Osteocyte (in vitro differentiated cells): Measurements from ENCODE around the gene TNKS2. TPM values are rescaled to one million over a fixed set of nuclear protein-coding genes. Genes with fewer than 3 reads are reported as not detected.
A peak's percentile ranks its signal among the peaks of the same experiment; 100 is the strongest.

Experiments used
- DNase-seq: peaks from one replicate; pipeline ENCODE4 v3.0.0; 2021; ENCODE audit warnings: mixed read lengths; ENCODE audit not compliant: unreplicated experiment; ENCODE audit errors: extremely low spot score
- H3K27ac Mint-ChIP-seq: one replicate; pipeline ENCODE4 v1.8.0; 2021; ENCODE audit warnings: mild to moderate bottlenecking, mixed read lengths; ENCODE audit not compliant: unreplicated experiment
- H3K27me3 Mint-ChIP-seq: one replicate; pipeline ENCODE4 v1.8.0; 2021; ENCODE audit warnings: mixed read lengths; ENCODE audit not compliant: unreplicated experiment
- H3K36me3 Mint-ChIP-seq: one replicate; pipeline ENCODE4 v1.8.0; 2021; ENCODE audit warnings: mixed read lengths; ENCODE audit not compliant: unreplicated experiment
- H3K4me1 Mint-ChIP-seq: one replicate; pipeline ENCODE4 v1.8.0; 2021; ENCODE audit warnings: mixed read lengths; ENCODE audit not compliant: unreplicated experiment
- H3K4me3 Mint-ChIP-seq: one replicate; pipeline ENCODE4 v1.8.0; 2021; ENCODE audit warnings: mild to moderate bottlenecking, moderate library complexity, mixed read lengths; ENCODE audit not compliant: unreplicated experiment
- H3K9me3 Mint-ChIP-seq: one replicate; pipeline ENCODE4 v1.8.0; 2021; ENCODE audit warnings: mixed read lengths; ENCODE audit not compliant: unreplicated experiment
- total RNA-seq: library from RNA; stranded (reverse); gene quantifications from 2 replicates; pipeline ENCODE4 v1.2.1, GENCODE V29; 2021
- TF ChIP-seq, protein P1 (sequence below): fragments of 200-600 bp; sonication (generic); IDR thresholded peaks from 2 replicates; pipeline ENCODE4 v1.5.0; 2021; ENCODE audit warnings: antibody characterized with exemption, mild to moderate bottlenecking, moderate library complexity

The TNKS2 gene
- total RNA-seq, 1 donor from 2014 or later, result 64.9 TPM

DNA sequence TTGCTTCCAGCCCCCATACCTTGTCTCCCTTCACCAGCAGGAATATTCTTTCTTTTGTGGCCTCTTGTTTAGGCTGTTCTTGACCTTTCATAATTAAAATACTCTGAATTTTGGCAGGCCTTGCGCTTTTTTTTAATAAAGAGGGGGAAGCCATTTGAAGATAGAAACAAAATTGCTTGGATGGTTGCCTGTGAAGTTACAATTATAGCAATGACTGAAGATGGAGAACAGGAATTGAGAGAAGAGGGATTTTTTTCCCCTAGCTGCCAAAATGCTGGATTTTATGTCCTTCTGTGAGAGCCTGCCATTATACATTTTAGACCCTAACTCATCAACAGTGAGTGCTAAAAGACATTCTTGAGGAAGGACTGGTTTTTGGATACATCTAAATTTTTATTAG is 86.3 kb downstream of the TNKS2 start:
- H3K27me3 Mint-ChIP-seq, result no peaks in the 10 kb centered on the region
- H3K9me3 Mint-ChIP-seq, result no peaks in the 10 kb centered on the region
- no peak overlapping the region for H3K27ac Mint-ChIP-seq
- peaks cover 32% of the 10 kb centered on the region for H3K4me1 Mint-ChIP-seq
- TF ChIP-seq, protein P1, sequence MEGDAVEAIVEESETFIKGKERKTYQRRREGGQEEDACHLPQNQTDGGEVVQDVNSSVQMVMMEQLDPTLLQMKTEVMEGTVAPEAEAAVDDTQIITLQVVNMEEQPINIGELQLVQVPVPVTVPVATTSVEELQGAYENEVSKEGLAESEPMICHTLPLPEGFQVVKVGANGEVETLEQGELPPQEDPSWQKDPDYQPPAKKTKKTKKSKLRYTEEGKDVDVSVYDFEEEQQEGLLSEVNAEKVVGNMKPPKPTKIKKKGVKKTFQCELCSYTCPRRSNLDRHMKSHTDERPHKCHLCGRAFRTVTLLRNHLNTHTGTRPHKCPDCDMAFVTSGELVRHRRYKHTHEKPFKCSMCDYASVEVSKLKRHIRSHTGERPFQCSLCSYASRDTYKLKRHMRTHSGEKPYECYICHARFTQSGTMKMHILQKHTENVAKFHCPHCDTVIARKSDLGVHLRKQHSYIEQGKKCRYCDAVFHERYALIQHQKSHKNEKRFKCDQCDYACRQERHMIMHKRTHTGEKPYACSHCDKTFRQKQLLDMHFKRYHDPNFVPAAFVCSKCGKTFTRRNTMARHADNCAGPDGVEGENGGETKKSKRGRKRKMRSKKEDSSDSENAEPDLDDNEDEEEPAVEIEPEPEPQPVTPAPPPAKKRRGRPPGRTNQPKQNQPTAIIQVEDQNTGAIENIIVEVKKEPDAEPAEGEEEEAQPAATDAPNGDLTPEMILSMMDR, result no peak
- H3K36me3 Mint-ChIP-seq, result no peaks in the 10 kb centered on the region
- H3K4me3 Mint-ChIP-seq, result no peak overlapping the region
- DNase-seq, result no peak

DNA sequence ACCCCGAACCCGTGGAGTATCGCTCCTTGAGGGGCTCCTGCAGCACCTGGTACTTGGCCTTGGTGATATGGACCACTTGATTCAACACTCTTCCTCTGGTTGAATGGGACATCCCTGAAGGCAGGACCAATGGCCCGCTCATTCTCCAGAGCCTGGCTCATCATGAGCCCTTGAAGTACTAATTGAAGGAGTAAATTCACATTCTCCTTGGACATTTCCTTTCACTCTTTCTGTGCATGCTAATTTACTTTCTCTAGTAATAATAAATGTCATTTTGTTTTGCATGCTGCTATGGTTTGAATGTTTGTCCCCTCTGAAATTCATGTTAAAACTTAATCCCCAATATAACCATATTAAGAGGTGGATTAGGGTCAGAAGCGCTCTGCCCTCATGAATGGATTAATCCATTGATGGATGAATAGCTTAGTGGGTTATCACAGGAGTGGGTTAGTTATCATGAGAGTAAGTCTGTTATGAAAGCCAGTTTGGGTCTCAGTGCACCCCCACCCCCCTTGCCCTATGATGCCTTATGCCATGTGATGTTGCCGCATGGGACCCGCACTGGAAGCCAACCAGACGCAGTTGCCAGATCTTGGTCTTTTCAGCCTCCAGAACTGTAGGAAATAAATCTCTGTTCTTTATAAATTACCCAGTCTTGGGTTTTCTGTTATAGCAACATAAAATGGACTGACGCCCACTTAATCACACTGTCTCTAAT is 87.3 kb downstream of the TNKS2 start:
- H3K9me3 Mint-ChIP-seq, result no peaks in the 10 kb centered on the region
- no peaks in the 10 kb centered on the region for H3K36me3 Mint-ChIP-seq
- H3K27me3 Mint-ChIP-seq, result no peaks in the 10 kb centered on the region
- peak overlapping the region; percentile 9 for H3K27ac Mint-ChIP-seq
- H3K4me1 Mint-ChIP-seq, result peaks cover 27% of the 10 kb centered on the region
- TF ChIP-seq, protein P1, result no peak
- H3K4me3 Mint-ChIP-seq, result no peak overlapping the region
- DNase-seq, result peak; percentile 51

DNA sequence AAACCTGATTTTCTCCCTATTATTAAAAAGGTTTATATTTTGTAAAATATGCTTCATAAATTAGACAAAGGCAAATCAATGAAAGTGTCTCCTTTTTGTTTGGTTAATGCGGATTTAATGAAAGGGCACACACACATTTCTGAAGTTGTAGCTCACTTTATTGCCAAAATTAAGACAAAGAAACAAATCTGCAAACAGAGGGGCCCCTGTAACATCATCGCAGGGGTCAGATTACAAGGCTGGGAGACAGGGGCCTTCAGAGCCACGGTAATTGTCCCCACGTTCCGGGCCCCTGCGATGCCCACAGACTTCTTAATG is 88.7 kb downstream of the TNKS2 start:
- Mint-ChIP-seq H3K27ac (no peak overlapping the region), H3K4me3 (peak overlapping the region; percentile 79), H3K9me3 (no peaks in the 10 kb centered on the region), H3K36me3 (no peaks in the 10 kb centered on the region), H3K4me1 (peaks cover 27% of the 10 kb centered on the region), H3K27me3 (no peaks in the 10 kb centered on the region)
- TF ChIP-seq, protein P1, result no peak
- no peak for DNase-seq

- H3K27ac Mint-ChIP-seq, result no peak overlapping the region
- H3K9me3 Mint-ChIP-seq, result no peaks in the 10 kb centered on the region
- TF ChIP-seq, protein P1, result no peak
- peak; percentile 83 for DNase-seq
- H3K36me3 Mint-ChIP-seq, result no peaks in the 10 kb centered on the region
- H3K4me3 Mint-ChIP-seq, result peak overlapping the region; percentile 79
- no peaks in the 10 kb centered on the region for H3K27me3 Mint-ChIP-seq
- H3K4me1 Mint-ChIP-seq, result peaks cover 27% of the 10 kb centered on the region
Observed at GRCh38 chr10:91887272-91888076, 89.2 kb downstream of the TNKS2 start.
